Medulla oblongata (tissue), 1 donor: ENCODE results near the gene LTBR.
A peak's percentile ranks its signal among the peaks of the same experiment; 100 is the strongest.

Source experiments
- DNase-seq: peaks from one replicate; pipeline ENCODE4 v3.0.0-alpha.2; 2015; ENCODE audit errors: extremely low spot score

The LTBR gene

DNA sequence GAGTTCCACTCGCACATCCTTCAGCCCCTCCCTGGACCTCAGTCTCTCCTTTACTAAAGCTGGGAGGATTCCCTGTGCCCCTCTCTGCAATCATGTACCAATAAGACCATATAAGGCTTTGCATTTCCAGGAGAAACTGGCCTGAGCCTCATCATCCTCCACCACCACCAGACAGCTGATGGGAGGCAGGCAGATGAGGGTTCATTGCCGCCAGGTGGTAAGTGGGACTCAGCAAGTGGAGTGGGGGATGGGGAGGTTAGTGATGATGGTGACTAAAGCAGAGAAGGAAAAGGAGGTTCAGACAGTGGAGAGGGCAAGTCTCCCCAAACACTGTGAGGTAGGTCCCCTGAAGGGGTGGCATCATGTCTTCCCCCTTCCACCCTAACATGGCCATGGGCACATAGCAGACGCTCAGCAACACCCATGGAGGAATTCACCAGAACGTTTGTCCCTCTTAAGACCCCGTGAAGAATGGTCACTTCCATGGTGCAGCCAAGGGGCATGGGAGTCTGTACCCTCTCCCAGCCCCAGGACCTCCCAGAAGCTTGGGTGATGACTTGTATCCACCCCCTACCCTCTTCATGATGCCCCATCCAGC, 37.6 kb upstream of the LTBR start:
- DNase-seq: no peak

DNA sequence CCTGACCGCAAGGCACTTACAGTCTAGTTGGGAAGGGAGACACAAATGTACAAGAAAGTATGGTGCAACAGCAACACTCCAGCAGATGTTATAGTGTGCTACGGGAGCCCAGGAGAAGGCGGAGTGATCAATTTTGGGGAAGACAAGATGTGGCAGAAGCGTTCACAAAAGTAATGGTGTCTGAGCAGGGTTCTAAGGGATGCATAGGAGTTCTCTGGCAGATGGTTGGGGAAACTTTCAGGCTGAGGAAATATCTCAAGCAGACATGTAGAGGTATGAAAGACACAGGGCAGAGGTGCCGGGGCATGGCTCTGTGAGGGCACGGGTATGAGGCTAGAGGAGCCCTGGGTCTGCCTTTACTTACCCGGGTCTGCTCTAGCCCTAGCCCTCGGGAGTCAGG, 37.0 kb upstream of the LTBR start:
- DNase-seq: no peak

DNA sequence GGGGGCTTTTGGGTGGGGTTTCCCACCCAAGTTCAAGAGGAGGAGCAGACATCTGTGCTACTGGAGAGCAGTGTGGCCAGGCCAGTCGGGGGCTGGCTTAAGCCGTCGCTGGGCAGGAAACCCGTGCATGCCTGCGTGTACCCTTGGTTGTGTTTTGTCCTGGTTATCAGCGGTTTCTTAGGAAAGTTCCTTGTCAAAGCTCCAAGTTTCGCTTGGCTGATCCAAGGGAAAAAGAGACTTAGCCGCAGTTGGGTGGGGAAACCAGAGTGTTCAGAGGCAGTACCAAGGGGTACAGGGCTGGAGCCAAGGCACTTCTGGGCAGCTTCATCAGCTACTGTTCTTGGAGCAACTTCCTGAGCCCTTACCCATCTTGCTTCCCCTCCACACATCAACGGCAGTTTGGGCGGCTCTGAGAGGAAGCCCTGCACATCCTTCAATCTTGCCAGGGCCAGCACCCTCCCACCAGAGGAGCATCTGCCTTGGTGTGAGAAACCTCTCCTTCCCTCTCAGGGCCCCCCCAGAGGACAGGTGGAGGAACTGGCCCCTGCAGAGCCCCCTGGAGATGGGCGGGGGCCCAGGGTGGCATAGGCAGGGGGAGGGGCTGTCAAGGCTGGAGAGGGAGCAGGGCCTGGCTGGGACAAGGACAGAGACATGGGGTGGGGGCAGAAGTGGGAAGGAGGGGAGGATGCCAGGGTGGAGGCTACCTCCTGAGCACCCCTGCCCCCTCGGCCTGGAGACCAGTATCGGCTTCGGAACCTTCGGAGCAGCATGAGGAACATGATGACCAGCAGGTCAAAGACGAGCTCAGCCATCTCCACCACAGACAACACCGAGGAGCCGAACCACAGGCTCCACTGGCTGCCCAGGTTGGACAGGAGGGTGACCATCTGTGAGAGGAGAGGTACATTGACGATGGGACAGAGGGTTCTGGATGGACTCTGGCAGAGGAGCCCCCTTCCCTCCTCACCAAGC, 36.3 kb upstream of the LTBR start:
- peak; percentile 32 for DNase-seq

DNA sequence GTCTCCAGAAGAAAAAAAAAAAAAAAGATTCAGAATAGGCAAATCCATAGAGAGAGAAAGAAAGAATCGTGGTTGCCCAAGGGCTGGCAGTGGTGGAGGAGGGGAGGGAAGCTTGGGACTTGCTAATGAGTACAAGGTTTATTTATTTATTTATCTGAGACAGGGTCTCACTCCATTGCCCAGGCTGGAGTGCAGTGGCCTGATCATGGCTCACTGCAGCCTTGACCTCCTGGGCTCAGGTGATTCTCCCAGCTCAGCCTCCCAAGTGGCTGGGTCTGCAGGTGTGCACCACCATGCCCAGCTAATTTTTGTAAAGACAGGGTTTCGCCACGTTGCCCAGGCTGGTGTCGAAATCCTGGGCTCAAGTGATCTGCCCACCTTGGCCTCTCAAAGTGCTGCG, 32.3 kb upstream of the LTBR start:
- no peak for DNase-seq

DNA sequence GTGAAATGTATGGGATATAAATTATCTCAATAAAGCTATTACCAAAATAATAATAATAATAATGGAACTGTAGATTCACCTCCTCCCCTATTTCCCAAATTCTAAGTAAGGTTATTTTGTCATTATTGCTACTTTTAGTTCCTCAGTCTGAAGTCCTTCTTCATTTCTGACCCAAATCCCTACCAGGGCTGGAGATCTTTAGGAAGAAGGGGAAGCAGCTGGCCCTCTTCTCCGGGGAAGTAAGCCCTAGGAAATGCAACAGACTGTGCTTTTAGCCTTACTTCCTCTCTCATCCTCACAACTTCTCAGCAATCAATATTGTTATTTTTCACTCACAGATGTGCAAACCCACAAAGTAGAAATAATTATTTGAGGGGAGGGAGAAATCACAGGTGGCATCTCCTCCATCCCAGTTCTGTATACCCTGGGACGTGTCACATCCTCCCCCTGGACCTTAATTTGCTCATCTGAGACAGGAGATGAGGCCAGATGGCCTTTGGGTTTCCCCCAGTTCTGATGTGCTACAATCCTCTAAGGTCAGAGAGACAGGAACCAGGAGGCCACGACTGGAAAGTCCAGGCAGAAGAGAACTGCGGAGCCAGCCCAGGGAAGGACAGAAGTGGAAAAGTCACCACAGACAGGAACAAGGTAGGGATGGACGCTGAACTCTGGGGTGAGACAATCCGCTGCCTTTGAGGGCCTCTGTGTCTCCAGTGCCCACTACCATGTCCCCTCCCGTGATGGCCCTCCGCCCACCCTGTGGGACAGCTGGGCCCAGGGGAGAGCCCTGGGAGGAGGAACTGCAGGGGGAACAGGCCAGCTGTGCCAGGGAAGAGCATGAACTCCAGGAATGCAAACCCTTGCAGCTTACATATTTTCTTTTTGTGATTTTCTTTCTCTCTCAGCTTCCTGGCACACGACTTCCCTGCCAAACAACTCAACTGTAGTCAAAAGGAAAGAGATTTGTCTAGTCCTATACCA, 31.5 kb upstream of the LTBR start:
- peak; percentile 46 for DNase-seq

DNA sequence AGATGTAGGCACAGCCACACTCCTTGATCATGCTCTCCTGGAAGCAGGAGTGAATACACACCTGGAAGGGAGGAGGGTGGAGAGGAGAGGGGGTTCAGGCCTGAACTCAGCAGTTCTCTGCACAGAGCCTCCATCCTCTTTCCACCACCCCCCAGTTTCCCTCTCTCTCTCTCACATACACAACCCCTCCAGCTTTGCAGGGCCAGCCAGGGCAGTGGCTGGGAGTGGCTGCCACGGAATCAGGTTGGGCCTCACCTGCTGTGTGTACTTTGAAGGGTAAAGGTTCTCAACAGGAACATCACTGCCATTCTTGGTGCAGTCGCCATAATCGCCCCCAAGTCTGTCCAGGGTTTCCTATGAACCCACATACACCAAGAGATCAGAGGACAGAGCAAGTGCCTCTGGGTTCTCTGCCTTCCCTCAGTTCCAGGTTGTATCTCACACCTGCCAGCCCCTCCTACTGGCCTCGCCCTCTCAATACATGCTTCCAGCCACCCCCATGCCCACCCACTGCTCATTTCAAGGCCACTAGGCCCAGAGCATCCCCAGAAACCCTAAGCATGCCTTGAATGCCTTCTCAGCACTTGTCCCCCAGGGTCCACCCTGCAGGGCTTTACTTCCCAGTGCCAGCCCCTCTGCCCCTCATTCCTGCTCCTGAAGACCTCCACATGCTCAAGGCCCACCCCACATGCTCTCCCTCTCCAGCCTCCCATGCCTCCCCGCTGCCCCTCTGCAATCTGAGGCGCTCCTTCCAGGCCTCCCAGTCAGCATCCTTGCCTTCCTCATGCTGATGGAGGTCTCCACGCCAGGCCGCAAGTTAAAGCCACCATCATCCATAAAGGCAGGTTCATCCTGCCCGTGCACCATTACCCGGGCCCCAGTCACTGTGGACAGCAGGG, 29.2 kb upstream of the LTBR start:
- no peak for DNase-seq

DNA sequence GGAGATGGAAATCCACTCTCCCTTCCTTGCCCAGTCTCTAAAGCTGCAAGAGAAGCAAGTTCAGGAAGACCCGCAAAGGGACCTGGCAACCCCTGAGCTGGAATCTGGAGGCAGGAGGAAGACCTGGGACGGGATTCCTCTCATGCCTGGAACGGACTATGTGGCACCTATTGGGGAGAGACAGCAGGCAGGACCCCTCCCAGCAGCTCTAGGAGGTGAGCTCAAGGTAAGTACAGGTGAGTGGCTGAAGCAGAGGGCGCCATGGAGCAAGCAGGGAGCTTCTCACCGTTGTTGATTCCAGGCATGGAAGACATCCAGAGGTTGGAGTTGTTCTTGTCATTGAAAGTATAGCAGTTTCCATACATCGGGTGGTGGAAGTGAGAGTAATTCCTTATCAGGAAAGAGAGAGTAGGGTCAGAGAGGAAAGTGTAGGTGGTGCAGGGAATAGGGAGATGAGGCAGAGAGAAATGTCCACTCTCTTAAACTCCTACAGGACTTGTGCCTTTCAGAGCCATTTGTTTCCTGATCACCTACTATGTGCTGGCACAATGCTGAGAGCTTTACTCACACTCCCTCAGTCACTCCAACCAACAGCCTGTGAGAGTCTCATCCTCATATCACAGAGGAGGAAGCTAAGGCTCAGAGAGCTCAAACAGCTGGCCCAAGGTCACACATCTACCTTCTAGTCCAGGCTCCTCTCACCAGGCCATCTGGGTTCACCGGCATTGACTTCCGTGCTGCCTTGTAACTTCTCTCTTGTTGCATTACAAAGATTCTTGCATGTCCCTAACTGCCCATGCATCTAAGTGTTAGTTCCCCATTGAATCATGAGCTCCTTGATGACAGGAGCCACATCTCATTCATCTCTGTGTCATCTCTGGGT, 28.2 kb upstream of the LTBR start:
- DNase-seq: no peak

DNA sequence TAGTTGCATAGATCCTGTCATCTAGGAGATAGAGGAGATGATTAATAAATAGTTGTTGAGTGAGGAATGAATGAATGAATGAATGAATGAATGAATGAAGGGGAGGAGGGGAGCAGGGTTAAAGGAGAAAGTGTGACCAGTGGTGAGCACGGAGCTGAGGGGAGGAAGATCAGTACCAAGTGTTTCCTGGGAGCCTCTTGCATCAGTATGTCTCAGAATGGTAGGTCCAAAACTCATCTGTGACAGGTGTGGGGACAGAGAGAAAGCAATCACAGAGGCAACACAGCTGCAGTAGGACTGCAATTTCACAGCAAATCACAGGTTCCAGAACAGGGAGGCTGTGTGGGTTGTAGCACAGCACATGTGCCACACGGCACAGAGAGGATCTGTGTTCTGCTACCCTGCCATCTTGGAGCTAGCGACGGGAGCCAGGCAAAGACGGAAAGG, 27.6 kb upstream of the LTBR start:
- DNase-seq: no peak

DNA sequence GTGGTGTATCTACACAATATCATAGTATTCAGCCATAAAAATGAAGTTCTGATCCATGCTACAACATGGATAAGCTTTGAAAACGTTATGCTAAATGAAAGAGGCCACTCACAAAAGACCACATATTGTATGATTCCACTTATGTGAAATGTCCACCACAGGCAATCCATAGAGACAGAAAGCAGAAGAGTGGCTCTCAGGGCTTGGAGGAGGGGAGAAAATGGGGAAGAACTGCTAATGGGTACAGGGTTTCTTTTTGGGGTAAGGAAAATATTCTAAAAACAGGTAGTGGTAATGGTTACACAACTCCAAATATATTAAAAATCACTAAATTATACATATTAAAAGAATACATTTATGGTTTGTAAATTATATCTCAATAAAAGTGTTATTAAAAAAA, 25.1 kb upstream of the LTBR start:
- no peak for DNase-seq

DNA sequence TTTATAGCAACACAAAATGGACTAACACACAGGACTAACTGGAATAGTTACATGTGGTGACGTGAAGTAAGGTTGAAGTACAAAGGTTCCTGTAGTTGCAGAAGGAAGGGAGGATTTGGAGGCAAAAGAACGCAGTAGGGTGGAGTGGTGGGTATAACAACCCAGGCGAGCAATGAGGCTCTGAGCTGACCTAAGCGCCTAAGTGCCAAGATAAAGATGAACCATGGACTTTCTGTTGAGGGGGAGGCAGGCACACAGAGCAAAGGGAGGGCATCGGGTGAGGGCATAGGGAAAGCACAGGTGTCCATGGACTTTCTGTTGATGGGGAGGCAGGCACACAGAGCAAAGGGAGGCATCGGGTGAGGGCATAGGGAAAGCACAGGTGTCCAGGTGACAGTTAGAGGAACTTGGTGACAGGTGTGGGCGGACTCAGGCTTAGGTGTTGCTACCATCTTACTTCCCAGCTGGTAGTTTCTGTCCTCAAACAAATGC, 23.8 kb upstream of the LTBR start:
- no peak for DNase-seq

DNA sequence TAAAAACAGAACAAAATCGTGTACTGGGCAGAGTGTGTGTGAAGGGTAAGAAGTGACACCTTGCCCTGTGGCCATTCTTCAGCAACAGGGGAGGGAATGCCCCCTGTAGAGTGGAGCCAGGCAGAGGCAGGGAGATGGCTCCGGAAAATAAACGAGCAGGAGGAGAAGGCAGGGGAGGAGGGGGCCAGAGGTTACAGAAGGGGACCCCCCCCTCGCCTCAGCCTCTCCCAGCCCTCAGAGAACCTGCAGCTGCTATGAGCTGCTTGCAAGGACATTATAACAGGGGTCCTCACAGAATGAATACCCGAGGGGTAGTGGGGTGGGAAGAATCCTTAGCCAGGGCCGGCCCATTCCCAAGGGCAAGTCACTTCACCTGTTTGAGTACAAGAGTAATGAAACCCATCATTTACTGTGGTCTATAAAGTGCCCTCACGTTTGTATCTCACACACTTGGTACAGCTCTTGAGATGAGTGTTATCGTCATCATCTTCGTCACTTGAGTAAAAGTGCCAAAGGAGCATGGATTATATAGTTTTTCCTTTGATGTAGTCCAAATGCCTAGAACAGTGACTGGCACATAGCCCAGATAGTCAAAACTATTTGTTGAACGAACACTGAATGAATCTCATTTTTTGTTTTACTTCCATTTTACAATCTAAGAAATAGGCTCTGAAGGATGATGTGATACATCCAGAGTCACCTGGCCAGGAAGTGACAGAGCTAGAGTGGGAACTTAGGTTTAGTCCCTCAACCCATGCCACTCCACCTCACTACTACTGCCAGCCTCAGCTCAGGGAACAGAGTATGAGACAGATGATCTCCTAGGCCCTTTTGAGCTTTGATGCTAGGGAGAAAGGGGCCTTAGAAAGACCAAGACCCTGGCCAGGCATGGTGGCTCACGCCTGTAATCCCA, 23.1 kb upstream of the LTBR start:
- no peak for DNase-seq

DNA sequence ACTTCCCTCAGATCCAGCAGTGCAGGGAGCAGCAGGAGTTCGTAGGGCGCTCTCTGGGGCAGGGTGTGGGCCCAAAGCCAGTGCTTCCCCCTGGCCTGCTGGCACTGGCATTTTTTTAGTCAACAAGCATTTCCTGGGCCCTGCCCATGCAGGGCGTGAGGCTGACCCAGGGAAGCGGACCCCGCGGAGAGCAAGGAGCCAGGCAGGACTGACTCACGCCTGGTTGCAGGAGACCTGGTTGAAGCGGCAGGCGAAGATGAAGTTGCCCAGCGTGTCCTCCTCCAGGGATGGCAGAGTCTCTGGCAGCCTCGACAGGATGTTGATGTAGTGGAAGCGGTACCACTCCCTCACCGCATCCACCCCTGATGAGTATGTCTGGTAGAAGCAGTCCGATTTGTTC, 22.1 kb upstream of the LTBR start:
- no peak for DNase-seq

DNA sequence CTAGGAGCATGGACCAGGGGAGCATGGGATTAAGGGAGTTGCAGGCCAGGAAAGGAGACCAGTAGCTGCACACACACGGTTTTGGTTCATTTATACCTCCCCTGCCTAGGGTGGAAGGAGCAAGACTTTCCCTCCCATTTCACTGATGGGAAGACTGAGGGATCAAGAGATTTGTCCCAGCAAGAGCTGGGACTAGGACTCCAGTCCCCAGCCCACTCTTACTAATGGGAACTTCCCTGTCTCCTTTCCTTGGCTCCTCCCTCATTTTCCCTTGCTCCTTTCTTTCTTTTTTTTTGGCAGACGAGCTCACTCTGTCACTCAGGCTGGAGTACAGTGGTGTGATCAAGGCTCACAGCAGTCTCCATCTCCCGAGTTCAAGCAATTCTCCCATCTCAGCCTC, 21.6 kb upstream of the LTBR start:
- DNase-seq: no peak

DNA sequence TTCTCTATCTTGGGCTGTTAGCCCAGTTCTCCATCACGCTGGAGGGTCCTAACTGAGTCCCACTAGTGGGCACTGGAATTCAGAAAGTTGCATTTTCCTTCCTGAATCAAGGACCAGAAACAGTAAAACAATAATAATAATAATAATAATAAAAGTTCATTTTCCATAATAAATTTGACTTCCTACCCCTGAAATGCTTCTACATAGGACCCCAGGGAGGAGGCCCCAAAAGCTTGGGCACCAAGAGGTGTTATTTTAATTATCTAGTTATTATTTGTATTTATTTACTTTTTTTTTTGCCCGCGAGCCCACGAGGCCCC, 21.0 kb upstream of the LTBR start:
- no peak for DNase-seq

DNA sequence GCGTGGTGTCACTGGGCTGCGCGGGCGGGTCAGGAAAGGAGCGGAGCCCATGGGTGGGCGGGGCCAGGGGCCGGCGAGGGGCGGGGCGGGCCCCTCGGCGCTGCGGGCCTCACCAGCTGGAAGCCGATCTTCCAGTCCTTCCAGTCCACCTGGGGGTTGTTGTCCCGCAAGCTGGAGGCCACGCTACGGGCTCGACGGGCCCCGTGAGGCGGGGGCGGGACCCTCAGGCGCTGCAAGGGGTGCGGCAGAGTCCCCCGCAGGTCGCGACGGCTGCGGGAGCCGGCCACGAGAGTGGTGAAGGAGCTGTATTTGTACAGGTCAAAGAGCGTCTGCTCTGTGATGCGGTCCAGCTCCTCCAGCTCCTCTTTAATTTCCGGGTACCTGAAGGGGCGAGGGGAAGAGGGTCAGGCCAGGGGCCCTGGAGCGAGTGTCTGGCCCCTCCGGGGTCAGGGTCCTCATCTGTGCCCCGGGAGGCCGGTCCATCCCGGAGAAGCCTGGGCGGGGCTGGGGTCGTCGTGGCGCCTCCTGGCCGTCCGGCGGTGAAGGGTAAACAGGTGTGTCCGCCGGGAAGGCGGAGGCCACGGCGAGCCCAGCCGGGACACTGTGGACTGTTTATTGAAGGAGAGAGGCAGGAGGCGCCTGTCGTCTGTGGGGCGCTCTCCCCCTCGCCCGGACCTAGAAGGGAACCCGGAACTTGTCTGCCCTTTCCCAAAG, 20.5 kb upstream of the LTBR start:
- DNase-seq: peak; percentile 77

DNA sequence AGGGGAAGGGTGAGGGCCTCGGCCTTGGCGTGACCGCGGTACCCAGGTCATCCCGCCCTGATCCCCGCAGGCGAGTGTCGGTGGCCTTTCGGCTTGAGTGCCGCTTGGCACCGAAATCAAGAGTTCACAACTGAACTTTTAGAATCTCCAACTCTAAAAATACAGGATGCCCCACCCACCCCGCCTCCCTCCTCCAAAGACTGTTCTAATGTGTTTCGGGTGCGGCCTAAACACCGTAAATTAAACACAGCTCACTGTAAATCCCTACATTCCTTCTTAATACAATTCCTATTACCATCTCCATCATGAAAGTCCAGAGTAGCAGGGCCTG, 20.0 kb upstream of the LTBR start:
- no peak for DNase-seq

DNA sequence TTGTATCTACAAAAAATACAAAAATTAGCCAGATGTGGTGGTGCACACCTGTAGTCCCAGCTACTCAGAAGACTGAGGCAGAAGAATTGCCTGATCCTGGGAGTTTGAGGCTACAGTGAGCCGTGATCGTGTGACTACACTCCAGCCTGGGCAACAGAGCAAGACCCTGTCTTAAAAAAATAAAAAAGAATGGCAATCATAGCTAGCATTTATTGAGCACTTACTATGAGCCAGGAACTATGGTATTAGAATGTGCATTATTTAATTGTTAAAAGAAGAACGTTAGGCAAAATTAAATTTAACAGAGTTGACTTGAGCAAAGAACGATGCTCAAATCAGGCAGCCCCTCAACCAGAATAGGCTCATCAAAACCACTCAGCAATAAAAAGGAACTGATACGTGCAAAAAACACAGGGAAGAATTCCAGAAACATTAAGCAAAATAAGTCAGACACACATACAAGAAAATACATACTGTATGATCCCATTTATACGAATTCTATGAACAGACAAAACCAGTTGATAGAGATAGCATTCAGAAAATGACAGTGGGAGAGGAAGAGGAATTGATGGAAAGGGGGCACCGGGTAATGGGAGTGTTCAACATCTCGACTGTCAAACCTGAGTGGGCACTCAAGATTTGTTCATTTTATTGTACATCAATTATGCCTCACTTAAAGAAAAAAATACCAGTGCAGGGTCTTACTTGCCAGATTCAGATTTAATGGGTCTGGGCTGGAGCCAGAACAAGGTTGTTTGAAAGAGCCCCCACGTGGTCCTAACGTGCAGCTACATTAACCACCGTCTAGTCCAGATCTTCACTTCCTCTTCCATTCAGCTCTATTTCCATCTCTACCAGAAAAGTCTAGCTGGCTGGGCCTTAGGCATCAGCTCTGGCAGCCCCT, 16.6 kb upstream of the LTBR start:
- peak; percentile 74 for DNase-seq
